Gastrocnemius medialis (tissue), 4 donors: ENCODE measurements around the gene SOX11. TPM values are rescaled to one million over a fixed set of nuclear protein-coding genes. Genes with fewer than 3 reads are reported as not detected.

Source experiments
- ATAC-seq, 2 donors: fragments of 150-250 bp; one replicate each; pipeline ENCODE4 v1.9.1; 2016
- DNase-seq, 2 donors: peaks; one replicate each; pipeline ENCODE4 v3.0.0-alpha.2; 2019
- H3K27ac ChIP-seq, 4 donors: fragments of 200-600 bp; sonication (generic); 1 replicate in 1 of 4; 2 replicates in 3 of 4; pipeline ENCODE4 v1.5.1; 2016 to 2018; ENCODE audit warnings: mild to moderate bottlenecking in 2 of 4, moderate library complexity in 1 of 4
- H3K27me3 ChIP-seq, 3 donors: fragments of 200-600 bp; sonication (generic) in 2 of 3; 1 replicate in 1 of 3; 2 replicates in 2 of 3; pipeline versions ENCODE4 v1.5.1 to v1.6.0; 2016 to 2019; ENCODE audit warnings: mild to moderate bottlenecking in 1 of 3, moderate library complexity in 1 of 3
- H3K36me3 ChIP-seq, 2 donors: fragments of 200-600 bp; sonication (generic) in 1 of 2; one replicate each; pipeline ENCODE4 v1.5.1; 2017 to 2018
- H3K4me1 ChIP-seq, 2 donors: fragments of 200-600 bp; sonication (generic) in 1 of 2; one replicate each; pipeline ENCODE4 v1.5.1; 2016 to 2017; ENCODE audit warnings: mild to moderate bottlenecking in 2 of 2
- H3K4me3 ChIP-seq, 4 donors: fragments of 200-600 bp; sonication (generic) in 3 of 4; 1 replicate in 1 of 4; 2 replicates in 3 of 4; pipeline ENCODE4 v1.5.1; 2016 to 2019; ENCODE audit warnings: mild to moderate bottlenecking in 2 of 4
- H3K9me3 ChIP-seq, 3 donors: fragments of 200-600 bp; sonication (generic) in 2 of 3; 1 replicate in 1 of 3; 2 replicates in 2 of 3; pipeline ENCODE4 v1.5.1; 2016 to 2019
- POLR2A ChIP-seq, 2 donors: fragments of 450-650 bp; IDR thresholded peaks; one replicate each; pipeline ENCODE4 v1.6.1; 2017; ENCODE audit warnings: antibody characterized with exemption in 2 of 2, mild to moderate bottlenecking in 2 of 2, moderate library complexity in 2 of 2
- in situ Hi-C, 4 donors: fragments of 200-750 bp; cut with MboI; loops; one replicate each; pipeline versions ENCODE4 v1.15.0 to v1.8.0; 2017; ENCODE audit warnings: low sequenced_read_pairs in 4 of 4
- intact Hi-C: fragments of 100-400 bp; cut with DNase I; formaldehyde crosslinking; loops from one replicate; pipeline ENCODE4 v1.15.1; 2023; ENCODE audit warnings: low total_unique reads
- total RNA-seq, 4 donors: library from RNA; depleted of rRNA; stranded (reverse); fragments of >200 nt; gene quantifications; one replicate each; pipeline versions ENCODE4 v1.1.0 to v1.2.3, GENCODE V29; 2016
- TF ChIP-seq, protein P1 (sequence below), 5 experiments: fragments of 450-650 bp in 3 of 5; fragments of 200-600 bp in 2 of 5; sonication (generic) in 2 of 5; IDR thresholded peaks in 4 of 5; conservative IDR thresholded peaks in 1 of 5; 1 replicate in 4 of 5; 2 replicates in 1 of 5; pipeline ENCODE4 v1.5.1; 2016 to 2019; ENCODE audit warnings: antibody characterized with exemption in 5 of 5, mild to moderate bottlenecking in 3 of 5, moderate library complexity in 3 of 5

Gene SOX11
- total RNA-seq, 4 donors from 2014 or later = not detected

GRCh38 chr2:5690286-5690685 lies 1.9 kb upstream of the SOX11 start:
- Histone ChIP-seq H3K9me3 (no peaks in the 10 kb centered on the region), H3K27ac (no peak overlapping the region), H3K4me3 (no peak overlapping the region), H3K27me3 (peaks cover 54 to 55% (median 54%) of the 10 kb centered on the region in 3 donors), H3K36me3 (no peaks in the 10 kb centered on the region), H3K4me1 (no peaks in the 10 kb centered on the region)
- no peak for DNase-seq
- no peak for TF ChIP-seq POLR2A (IDR thresholded peaks at IDR 0.05)
- TF ChIP-seq, protein P1, sequence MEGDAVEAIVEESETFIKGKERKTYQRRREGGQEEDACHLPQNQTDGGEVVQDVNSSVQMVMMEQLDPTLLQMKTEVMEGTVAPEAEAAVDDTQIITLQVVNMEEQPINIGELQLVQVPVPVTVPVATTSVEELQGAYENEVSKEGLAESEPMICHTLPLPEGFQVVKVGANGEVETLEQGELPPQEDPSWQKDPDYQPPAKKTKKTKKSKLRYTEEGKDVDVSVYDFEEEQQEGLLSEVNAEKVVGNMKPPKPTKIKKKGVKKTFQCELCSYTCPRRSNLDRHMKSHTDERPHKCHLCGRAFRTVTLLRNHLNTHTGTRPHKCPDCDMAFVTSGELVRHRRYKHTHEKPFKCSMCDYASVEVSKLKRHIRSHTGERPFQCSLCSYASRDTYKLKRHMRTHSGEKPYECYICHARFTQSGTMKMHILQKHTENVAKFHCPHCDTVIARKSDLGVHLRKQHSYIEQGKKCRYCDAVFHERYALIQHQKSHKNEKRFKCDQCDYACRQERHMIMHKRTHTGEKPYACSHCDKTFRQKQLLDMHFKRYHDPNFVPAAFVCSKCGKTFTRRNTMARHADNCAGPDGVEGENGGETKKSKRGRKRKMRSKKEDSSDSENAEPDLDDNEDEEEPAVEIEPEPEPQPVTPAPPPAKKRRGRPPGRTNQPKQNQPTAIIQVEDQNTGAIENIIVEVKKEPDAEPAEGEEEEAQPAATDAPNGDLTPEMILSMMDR (IDR thresholded peaks at IDR 0.05 in 4 of 5, conservative IDR thresholded peaks at IDR 0.05 in 1 of 5) = no peak
- in situ Hi-C loops (no loop called here), intact Hi-C loops (no loop called here)
- ATAC-seq = no peak

GRCh38 chr2:5690718-5691220 lies 1.4 kb upstream of the SOX11 start:
- Histone ChIP-seq H3K36me3 (no peaks in the 10 kb centered on the region), H3K27me3 (peaks cover 58 to 60% (median 59%) of the 10 kb centered on the region in 3 donors), H3K4me3 (peak overlapping the region in 2 of 4 donors; percentile 15 to 32), H3K9me3 (no peaks in the 10 kb centered on the region), H3K4me1 (peaks cover 0 to 2% of the 10 kb centered on the region in 2 donors), H3K27ac (no peak overlapping the region)
- TF ChIP-seq POLR2A (IDR thresholded peaks at IDR 0.05) = no peak
- TF ChIP-seq, protein P1 (IDR thresholded peaks at IDR 0.05 in 4 of 5, conservative IDR thresholded peaks at IDR 0.05 in 1 of 5) = no peak
- DNase-seq (no peak), ATAC-seq (no peak)
- intact Hi-C loops (no loop called here), in situ Hi-C loops (no loop called here)

- DNase-seq (no peak), ATAC-seq (no peak)
- Histone ChIP-seq H3K36me3 (no peaks in the 10 kb centered on the region), H3K9me3 (no peaks in the 10 kb centered on the region), H3K27ac (no peak overlapping the region), H3K4me3 (peak overlapping the region in 3 of 4 donors; percentile 15 to 44 (median 32)), H3K27me3 (peaks cover 65 to 66% (median 65%) of the 10 kb centered on the region in 3 donors), H3K4me1 (peaks cover 0 to 6% of the 10 kb centered on the region in 2 donors)
- intact Hi-C loops (no loop called here), in situ Hi-C loops (no loop called here)
- no peak for TF ChIP-seq POLR2A (IDR thresholded peaks at IDR 0.05)
- TF ChIP-seq, protein P1 (IDR thresholded peaks at IDR 0.05 in 4 of 5, conservative IDR thresholded peaks at IDR 0.05 in 1 of 5) = no peak
Measured at GRCh38 chr2:5691221-5691984, 781 bp upstream of the SOX11 start.

- ATAC-seq = no peak
- Histone ChIP-seq H3K36me3 (no peaks in the 10 kb centered on the region), H3K27me3 (peaks cover 76 to 79% (median 77%) of the 10 kb centered on the region in 3 donors), H3K27ac (no peak overlapping the region), H3K4me1 (peaks cover 6 to 11% of the 10 kb centered on the region in 2 donors), H3K9me3 (no peaks in the 10 kb centered on the region), H3K4me3 (peak overlapping the region; percentile 22 to 48 (median 32))
- in situ Hi-C loops (no loop called here), intact Hi-C loops (no loop called here)
- no peak for DNase-seq
- no peak for TF ChIP-seq POLR2A (IDR thresholded peaks at IDR 0.05)
Measured at GRCh38 chr2:5692561-5693286, 540 bp downstream of the SOX11 start.
